ENCODE measurements around the gene EFNB3. TPM values are rescaled to one million over a fixed set of nuclear protein-coding genes. Genes with fewer than 3 reads are reported as not detected.

Gene EFNB3
- total and polyA plus RNA-seq, 2 of the 8 experiments (the other 6 are each of a cell fraction or from before 2014, with no cell fraction given) = 15.0 to 27.3 TPM

DNA sequence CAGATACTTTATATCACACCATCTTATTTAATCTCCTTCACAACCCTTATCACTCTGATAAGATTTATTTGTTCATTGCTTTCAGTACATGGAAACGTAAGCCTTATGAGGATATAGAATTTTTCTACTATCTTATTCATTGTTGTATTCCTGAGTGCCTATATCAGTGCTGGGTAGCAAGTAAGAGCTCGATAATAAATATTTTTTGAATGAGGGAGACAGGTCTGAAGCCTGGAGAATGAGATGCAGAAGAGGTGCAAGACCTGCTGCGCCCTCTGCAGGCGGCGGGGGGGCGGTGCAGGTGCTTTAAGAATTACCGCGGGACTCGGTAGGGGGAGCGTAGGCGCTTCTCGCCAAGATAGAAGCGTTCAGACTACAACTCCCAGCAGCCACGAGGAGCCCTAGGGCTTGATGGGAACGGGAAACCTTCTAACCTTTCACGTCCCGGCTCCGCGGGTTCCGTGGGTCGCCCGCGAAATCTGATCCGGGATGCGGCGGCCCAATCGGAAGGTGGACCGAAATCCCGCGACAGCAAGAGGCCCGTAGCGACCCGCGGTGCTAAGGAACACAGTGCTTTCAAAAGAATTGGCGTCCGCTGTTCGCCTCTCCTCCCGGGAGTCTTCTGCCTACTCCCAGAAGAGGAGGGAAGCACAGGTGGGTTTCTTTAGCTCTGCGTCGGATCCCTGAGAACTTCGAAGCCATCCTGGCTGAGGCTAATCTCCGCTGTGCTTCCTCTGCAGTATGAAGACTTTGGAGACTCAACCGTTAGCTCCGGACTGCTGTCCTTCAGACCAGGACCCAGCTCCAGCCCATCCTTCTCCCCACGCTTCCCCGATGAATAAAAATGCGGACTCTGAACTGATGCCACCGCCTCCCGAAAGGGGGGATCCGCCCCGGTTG is 16.8 kb upstream of the EFNB3 start, which contains the start of gene WRAP53 (continued):
- TF ChIP-seq, protein P1, sequence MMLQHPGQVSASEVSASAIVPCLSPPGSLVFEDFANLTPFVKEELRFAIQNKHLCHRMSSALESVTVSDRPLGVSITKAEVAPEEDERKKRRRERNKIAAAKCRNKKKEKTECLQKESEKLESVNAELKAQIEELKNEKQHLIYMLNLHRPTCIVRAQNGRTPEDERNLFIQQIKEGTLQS (IDR thresholded peaks at IDR 0.05; ENCODE audit: insufficient read depth, low read depth, low read length) = no peak
- TF ChIP-seq BACH1 (IDR thresholded peaks at IDR 0.05; ENCODE audit: low read length) (peak; percentile 85), SRF (IDR thresholded peaks at IDR 0.05; ENCODE audit: low read depth, low read length) (no peak), RXRA (IDR thresholded peaks at IDR 0.05; ENCODE audit: insufficient read depth, low read depth, low read length) (no peak), MAFK (IDR thresholded peaks at IDR 0.05; ENCODE audit: low read depth, low read length) (no peak), HDAC2 (IDR thresholded peaks at IDR 0.05; ENCODE audit: borderline replicate concordance in 1 of 2, low read depth in 2 of 2, low read length in 2 of 2) (peak in 1 of 2 experiments; percentile 60; a peak in 1 of 4 replicates), POLR2A (IDR thresholded peaks at IDR 0.05; ENCODE audit: control extremely low read depth in 1 of 2, low read depth in 2 of 2, low read length in 2 of 2) (peak in 1 of 2 experiments; percentile 77; a peak in 2 of 3 replicates), EP300 (IDR thresholded peaks at IDR 0.05; ENCODE audit: borderline replicate concordance in 1 of 2, low read depth in 2 of 2, low read length in 2 of 2) (no peak), TBP (IDR thresholded peaks at IDR 0.05; ENCODE audit: low read depth, low read length) (peak; percentile 77), JUN (IDR thresholded peaks at IDR 0.05; ENCODE audit: low read depth, low read length) (no peak), TAF1 (IDR thresholded peaks at IDR 0.05; ENCODE audit: low read depth, low read length) (peak; percentile 83), SP1 (IDR thresholded peaks at IDR 0.05; ENCODE audit: low read depth, low read length) (no peak; the same call in 1 of the 2 replicates), SIX5 (IDR thresholded peaks at IDR 0.05; ENCODE audit: low read depth, low read length) (peak; percentile 90), RAD21 (IDR thresholded peaks at IDR 0.05 in 1 of 2, conservative IDR thresholded peaks at IDR 0.05 in 1 of 2; ENCODE audit: low read depth in 2 of 2, low read length in 2 of 2) (peak; percentile 83 to 85), BCL11A (IDR thresholded peaks at IDR 0.05; ENCODE audit: low read depth in 2 of 2, low read length in 2 of 2) (no peak), RFX5 (IDR thresholded peaks at IDR 0.05; ENCODE audit: borderline replicate concordance, low read depth, low read length) (no peak), HDAC6 (IDR thresholded peaks at IDR 0.05; ENCODE audit: low read depth, low read length) (no peak), CREB1 (IDR thresholded peaks at IDR 0.05) (no peak; the same call in 1 of the 2 replicates), RBBP5 (IDR thresholded peaks at IDR 0.05; ENCODE audit: borderline replicate concordance, low read depth, low read length) (no peak), YY1 (IDR thresholded peaks at IDR 0.05; ENCODE audit: low read depth, low read length) (peak; percentile 84), JUND (IDR thresholded peaks at IDR 0.05; ENCODE audit: low read length) (no peak), POLR2AphosphoS5 (IDR thresholded peaks at IDR 0.05; ENCODE audit: low read depth, low read length) (peak; percentile 45), FOSL1 (IDR thresholded peaks at IDR 0.05; ENCODE audit: insufficient read depth, low read depth, low read length) (no peak), SUZ12 (IDR thresholded peaks at IDR 0.05; ENCODE audit: low read length) (no peak)

All from H1 (cell line).